SKM-1 treated with dmso at 0.1 percent for 144 hours (cell line): ENCODE measurements around the gene LRIT1.
"Not testable (repeated sequence)": the region's sequence is repeated elsewhere in the genome, so short reads cannot be mapped to it uniquely, and the experiment has no call there.

Experiments used
- DNase-seq: peaks from one replicate; lab custom pipeline; 2025; ENCODE audit not compliant: unreplicated experiment; lab: John Stamatoyannopoulos, UW

Gene LRIT1, protein sequence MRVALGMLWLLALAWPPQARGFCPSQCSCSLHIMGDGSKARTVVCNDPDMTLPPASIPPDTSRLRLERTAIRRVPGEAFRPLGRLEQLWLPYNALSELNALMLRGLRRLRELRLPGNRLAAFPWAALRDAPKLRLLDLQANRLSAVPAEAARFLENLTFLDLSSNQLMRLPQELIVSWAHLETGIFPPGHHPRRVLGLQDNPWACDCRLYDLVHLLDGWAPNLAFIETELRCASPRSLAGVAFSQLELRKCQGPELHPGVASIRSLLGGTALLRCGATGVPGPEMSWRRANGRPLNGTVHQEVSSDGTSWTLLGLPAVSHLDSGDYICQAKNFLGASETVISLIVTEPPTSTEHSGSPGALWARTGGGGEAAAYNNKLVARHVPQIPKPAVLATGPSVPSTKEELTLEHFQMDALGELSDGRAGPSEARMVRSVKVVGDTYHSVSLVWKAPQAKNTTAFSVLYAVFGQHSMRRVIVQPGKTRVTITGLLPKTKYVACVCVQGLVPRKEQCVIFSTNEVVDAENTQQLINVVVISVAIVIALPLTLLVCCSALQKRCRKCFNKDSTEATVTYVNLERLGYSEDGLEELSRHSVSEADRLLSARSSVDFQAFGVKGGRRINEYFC

DNA sequence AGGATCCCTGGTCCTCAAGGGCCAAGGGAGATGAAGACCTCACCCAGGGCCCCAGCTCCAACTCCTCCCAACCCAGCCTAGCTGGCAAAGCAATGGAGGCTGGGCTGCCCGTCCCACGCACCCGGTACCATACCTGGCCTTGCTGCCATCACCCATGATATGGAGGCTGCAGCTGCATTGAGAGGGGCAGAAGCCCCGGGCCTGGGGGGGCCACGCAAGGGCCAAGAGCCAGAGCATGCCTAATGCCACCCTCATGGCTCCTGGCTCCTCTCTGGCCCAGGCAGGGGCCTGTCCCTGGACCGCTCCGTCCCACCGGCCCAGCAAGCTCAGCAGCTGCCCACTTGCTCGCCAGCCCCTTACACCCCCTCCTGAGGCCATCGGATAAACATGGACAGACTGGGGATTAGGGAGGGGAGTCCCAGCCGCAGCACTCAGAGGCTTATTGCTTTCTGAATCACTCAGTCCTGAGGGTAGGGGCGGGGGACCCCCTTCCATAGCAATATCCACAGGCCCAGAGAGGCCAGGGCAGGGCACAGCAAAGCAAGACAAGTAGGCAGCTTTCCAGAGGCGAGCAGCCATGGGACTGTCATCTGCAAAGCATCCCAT, at the start of gene LRIT1:
TSS of gene LRIT1 (minus strand) at position 362 of the 606 bp plus-strand sequence. CDS start at position 255, 107 bp downstream.
- no peak for DNase-seq

DNA sequence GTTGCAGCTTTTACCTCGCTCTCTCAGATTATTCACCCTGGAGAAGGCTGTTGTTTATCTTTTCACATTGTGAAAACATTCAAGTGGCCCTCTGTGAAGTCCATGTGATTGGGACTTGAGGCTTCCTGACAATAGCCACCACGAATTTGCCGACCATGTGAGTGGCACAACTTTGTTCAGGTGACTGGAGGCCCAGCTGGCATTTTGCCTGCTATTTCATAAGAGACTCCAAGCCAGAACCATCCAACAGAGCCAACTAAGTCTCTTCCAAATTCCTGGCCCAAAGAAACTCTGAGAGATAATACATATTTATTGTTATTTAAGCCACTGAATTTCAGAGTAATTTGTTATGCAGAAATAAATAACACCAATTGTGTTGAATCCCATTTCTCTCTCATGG, 48.9 kb upstream of the LRIT1 start:
- no peak for DNase-seq

DNA sequence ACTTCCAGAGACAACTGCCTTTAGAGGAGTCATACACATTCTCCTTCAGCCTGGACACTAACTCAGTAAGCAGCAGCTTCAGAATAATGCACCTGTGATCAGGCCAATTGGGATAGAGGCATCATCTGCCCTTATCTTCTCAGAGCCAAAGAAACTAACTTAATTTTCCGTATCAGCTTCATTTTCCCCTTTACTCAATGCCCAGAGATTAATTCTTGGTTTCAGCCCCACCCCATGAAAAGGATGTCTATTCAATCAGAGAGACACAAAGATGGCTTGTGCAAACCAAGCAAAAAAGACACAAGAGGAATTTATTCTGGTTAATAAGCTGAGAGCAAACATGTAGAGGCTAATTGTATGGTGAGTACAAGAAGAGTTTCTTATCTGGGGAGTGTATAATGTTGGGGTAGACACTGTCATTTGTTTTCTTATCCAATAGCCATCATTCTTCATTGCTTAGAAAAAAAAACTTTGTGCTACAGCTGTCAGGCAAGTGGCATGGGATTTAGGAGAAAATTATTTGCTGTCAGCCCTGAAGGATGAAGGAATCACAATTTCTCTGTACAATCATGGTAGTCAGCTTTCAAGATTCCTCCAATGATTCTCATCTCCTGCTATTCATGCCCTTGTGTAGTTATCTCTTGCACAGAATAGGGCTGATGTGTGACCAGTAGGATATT, 48.3 kb upstream of the LRIT1 start:
- no peak for DNase-seq

DNA sequence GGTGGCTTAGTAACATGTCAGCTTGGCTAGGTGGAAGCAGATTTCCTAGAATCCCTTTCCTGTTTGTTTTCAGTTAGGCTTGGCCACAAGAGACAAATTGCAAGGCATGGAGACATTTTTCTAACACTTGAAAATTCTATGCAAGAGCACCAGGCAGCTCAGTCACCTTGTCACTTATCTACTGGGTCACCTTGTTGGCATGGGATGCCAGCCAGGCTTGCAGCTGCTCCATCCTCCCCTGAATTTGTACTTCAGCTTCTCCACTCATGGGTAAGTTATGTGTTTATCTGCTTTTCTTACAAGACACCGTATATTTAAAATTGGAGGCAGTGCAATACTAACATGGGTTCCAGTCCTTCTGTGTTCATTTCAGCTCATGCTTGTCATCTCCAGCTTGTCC, 46.8 kb upstream of the LRIT1 start:
- DNase-seq: no peak

DNA sequence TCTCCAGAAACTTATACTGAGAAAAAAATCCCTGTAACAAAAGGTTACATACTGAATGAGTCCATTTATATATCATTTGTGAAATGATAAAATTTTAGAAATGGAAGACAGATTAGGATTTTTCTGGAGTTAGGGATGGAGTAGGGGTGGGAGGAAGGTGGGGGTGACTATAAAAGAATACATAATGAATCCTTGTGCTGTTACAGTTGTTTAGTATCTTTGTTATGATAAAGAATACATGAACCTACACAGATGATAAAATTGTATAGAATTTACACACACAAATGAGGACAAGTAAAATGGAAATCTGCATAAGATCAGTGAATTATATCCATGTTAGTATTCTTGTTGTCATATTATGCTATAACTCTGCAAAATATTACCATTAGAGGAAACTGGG, 45.3 kb upstream of the LRIT1 start:
- DNase-seq: no peak

DNA sequence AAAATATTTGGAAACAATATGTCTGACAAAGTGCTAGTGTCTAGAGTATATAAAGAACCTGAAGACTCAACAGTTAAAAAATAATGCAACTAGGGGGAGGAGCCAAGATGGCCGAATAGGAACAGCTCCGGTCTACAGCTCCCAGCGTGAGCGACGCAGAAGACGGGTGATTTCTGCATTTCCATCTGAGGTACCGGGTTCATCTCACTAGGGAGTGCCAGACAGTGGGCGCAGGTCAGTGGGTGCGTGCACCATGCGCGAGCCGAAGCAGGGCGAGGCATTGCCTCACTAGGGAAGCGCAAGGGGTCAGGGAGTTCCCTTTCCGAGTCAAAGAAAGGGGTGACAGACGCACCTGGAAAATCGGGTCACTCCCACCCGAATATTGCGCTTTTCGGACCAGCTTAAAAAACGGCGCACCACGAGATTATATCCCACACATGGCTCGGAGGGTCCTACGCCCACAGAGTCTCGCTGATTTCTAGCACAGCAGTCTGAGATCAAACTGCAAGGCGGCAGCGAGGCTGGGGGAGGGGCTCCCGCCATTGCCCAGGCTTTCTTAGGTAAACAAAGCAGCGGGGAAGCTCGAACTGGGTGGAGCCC, 38.6 kb upstream of the LRIT1 start:
- DNase-seq: not testable (repeated sequence)

DNA sequence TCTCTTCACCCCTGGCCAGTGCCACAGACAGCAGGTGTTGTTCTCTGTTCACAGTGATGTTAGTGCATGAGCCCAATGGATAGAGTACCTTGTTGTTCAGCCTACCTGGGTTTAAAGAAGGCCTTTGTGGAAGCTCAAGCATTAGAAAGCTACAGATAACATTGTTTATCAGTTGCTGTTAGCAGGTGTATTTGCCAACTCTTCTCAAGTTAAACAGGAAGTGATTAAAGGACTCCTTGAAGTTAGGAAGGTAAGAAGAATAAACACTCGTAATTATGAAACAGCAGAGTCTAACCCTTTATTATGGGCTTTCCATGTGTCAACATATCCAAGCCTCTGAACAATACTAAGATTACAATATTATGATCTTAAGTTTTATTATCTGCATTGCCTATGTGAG, 29.4 kb upstream of the LRIT1 start:
- DNase-seq: no peak

DNA sequence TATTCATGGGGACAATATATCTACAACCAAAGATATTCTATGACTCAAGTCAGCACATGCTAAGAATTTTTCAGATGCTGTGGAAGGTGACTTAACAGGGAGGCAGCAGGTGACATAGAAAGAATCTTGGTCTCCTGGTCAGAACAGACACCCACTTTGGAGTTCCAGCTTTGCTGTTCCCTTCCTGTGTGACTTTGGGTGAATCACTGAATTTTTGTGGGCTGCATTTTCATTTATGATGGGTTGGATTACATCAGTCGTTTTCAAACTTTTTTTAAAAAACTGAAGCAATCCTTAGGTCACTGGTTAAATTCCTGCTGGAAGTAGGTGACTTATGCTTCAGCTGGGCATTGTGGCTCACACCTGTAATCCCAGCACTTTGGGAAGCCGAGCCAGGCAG, 28.4 kb upstream of the LRIT1 start:
- DNase-seq: no peak

DNA sequence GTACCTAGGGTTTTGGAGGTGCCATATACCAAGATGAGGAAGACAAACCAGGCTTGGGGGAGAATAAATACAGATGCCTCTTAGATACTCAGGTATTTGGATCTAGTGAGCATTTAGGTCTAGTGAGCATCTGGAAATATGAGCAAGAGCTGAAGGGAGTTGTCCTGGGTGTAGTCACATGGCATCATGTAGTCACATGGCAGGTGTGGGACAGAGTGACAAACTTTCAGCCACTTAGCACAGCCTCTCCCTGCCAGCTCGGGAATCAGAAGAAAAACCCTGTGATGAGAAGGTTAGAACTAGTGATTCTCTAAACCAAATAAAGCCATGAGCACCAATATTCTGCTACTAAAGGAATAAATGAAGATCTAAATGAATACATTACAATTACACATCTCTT, 27.8 kb upstream of the LRIT1 start:
- no peak for DNase-seq

DNA sequence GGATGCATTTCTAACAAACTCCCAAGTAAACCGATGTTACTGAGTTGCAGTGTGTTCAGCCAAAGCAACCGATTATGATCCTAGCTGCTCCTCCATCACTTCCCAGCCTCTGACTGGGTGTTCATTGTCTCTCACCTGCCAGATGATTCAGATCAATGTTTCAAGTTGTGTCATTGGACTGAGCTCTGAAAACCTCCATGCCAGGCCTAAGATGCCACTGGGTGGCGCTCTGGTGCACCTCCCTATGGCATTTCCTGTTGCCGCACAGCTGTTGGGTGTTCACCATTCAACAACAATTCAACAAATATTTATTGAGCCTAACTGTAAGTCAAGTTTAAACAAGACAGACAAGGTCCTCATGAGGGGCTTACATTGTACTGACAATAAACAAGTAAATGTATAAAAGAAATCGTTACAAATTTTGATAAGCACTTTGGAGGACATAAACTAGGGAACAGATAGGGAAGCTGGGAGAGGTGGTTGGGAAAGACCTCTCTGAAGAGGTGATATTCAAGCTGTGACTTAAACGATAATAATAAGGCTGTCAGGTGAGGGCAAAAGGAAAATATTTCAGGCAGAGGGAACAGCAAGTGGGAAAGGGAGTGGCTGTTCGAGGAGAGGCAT, 26.3 kb upstream of the LRIT1 start:
- no peak for DNase-seq

DNA sequence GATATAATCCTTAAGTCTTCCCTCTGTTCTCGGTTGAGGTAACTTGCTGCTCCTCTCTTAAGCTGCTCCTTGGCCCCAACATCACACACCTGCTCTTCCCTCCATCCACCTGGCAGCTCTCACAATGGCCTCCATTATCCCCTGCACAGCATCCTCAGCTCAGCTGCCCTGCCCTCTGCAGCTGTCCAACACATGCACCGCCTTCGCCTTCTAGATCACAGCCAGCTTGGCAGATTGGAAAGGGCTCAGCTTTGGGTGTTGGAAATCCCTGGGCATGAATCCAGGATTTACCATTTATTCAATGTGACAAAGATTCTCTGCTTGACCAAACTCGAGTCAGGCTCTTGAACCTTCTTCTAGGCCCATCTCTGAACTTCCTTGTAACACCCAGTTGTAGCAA, 24.1 kb upstream of the LRIT1 start:
- no peak for DNase-seq

DNA sequence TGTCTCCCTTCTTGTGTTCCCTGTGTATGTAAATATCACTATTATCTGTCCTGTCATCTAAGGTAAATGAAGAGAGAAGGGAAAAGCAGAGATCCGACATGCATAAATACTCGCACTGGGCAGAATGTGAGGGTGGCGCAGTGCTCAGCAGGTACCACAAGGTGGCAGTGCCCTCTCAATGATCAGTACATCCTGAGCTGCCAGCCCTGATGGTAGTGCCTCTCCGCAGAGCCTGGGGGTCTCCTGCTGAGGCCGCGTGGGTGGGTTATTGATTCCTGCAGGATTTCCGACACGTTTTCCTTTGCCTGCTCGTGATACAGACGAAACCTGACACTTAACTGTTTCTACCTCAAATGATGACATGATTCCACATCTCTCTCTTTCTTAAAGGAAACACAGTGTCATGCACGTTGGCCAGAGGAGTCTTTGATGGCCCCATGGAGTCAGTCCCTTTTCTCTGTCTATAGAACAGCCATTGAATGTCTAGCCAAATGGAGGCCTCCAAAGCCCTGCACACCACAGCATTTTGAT, 23.3 kb upstream of the LRIT1 start:
- peak; percentile 3 for DNase-seq

DNA sequence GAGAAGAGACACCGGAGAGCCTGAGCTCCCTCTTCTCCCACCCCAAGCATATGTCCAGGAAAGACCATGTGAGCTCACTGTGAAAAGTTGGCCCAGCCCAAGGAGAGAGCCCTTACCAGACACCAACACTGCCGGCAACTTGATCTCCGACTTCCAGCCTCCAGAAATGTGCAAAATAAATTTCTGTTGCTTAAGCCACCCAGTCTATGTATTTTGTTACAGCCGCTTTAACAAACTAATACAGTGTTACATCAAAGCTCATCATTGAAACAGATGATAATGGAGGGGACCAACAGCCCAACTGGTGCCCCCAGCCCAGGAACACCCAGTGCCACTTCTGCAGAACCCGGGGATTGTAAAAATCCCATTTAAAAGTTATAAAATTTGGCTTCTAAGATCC, 22.4 kb upstream of the LRIT1 start:
- DNase-seq: no peak

DNA sequence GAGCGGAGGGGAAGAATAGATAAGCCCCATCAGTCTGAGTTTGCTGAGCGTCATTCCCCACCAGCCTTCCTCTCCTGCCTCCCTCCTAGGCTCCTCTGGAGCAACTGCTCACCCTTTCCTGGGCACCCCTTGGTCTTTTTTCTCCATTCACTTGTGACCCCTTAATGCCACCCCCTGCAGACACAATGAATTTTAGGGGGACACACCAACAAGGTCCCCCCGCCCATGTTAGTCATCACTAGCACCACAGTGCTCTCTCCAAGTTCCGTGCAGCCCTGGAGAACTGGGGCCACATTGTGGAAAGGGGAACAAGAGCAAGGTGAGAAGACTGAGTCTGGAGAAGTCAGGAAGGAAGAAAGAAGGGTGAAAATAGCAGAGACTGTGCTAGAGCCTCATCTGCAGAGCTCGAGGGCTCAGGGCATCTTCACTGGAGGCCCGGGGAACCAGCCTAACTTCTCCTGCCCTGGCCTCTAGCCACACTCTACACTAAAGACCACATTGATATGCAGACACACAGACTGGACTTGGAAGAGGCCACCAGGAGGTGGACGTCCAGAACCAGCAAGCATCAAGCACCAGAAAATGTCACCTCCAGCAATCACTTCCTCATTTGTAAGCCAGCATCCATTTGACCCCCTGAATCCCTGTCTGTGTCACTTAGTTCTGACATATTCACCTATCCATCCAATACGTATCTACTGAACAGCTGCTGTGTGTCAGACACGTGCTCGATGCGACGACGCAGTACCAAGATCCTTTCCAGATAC, 21.0 kb upstream of the LRIT1 start:
- DNase-seq: no peak

DNA sequence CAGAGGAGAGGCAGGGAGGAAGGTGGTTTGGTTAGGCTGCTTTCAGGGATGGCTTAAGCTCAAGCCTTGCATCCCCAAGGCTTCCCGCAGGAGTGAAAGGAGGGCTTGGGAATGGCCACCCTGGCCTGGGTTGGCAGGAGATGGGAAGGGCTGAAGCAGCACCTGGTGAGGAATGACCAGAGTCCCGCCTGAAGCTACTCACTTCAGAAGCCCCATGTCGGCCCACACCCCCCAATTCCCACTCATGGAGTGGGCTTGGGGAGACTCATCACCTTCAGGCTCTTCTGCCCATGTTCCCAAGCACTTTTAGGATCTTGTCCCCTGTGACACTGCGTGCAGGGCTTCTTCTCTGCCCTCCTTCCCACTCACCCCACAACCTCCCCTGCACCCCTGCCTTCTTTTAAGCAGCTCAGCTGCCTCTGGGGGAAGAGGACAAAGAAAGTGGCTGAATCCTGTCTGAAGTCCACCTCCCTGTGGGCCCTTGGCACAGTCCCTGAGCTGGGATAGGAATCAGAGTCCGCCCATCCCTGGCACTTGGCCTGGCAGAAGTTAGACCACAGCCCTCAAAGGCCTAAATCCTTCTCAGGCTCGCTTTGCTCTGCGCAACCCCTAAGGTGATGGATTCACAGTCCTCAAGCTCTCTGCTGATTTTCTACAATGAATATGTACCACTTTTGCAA, 20.0 kb upstream of the LRIT1 start:
- no peak for DNase-seq

DNA sequence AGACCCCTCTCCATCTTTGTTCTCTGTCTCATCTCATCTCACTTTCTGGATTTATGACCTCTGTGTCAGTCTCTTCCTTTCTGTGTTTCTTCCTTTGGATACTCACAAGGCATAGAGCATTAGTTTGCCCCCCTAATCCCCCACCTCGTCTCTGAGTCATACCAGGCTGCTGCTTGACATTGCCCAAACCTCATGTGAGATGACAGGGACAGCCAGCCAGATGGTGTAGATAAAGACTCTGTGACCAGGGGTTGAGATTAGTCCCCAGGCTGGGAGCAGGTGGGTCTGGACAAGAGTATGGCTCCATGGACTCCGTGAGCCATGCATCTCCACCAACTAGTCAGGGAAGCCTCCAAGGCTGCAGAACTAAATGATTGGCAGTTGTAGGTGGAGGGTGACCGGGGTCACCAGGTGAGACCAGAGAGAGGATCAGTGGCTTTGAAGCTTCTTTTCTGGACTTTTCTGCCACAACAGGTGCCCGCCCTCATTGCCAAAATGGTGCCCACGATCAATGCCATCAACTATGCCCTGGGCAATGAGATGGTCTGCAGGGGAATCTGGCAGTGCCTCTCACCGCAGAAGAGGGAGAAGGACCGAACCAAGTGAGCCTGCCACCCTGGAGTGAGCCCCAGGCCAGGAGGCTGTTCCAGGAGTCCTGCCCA, 16.8 kb upstream of the LRIT1 start:
- DNase-seq: no peak

DNA sequence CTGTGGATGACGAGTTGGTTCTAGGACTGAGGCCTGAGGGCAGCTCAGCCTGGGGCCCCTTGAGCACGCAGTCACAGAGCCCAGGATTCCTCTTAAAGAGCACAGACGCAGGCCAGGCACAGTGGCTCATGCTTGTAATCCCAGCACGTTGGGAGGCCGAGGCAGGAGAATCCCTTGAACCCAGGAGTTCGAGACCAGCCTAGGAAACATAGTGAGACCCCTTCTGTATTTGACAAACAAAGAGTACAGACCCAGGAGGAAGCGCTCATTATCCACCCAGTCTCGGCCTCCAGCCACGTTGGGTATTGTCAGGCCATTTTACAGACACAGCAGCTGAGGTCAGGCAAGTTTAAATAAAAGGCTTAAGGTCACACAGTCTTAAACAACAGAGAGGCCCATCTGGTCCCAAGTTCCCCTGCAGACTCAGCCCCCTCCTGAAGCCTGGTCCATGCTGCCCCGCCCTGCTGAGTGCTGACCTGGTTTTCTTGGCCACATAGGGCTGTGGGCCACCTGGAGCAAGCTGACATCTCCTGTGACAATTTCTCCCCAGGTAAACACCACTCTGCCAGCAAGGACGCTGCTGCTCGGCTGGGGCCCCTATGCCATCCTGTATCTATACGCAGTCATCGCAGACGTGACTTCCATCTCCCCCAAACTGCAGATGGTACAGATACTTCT, 16.1 kb upstream of the LRIT1 start:
- DNase-seq: no peak
